AG04450 (cell line): ENCODE measurements around the gene CFAP54. TPM values are rescaled to one million over a fixed set of nuclear protein-coding genes. Genes with fewer than 3 reads are reported as not detected.
"Not testable (repeated sequence)": the region's sequence is repeated elsewhere in the genome, so short reads cannot be mapped to it uniquely, and the experiment has no call there.

Source experiments
- CTCF ChIA-PET: fragments of 300-600, 350-600 bp; formaldehyde crosslinking; extraction: SDS; loops from one replicate; lab custom pipeline; 2022; ENCODE audit warnings: antibody characterized with exemption, inconsistent platforms; lab: Charles Lee
- POLR2A ChIA-PET: fragments of 350-600 bp; formaldehyde crosslinking; extraction: SDS; loops from one replicate; lab custom pipeline; 2021; ENCODE audit warnings: antibody characterized with exemption, inconsistent platforms; lab: Yijun Ruan, JAX
- DNase-seq: peaks from one replicate; pipeline ENCODE4 v3.0.0-alpha.2; 2011; ENCODE audit warnings: low read depth, low spot score
- H3K27ac ChIP-seq: one replicate; pipeline ENCODE4 v1.5.1; 2012; ENCODE audit warnings: low read depth, low read length, control low read depth
- H3K27me3 ChIP-seq: one replicate; pipeline ENCODE4 v1.6.0; 2012; ENCODE audit warnings: low read length; ENCODE audit not compliant: control insufficient read depth, insufficient read depth
- H3K4me3 ChIP-seq: 2 replicates; pipeline ENCODE4 v1.5.1; 2011; ENCODE audit warnings: mild to moderate bottlenecking, low read depth, low read length, control low read depth
- H3K9me3 ChIP-seq: 2 replicates; pipeline ENCODE4 v1.5.1; 2012; ENCODE audit warnings: low read length; ENCODE audit not compliant: control insufficient read depth, insufficient read depth
- polyA plus RNA-seq: library from polyadenylated mRNA; depleted of rRNA; stranded (reverse); fragments of >200 nt; gene quantifications from 2 replicates; pipeline ENCODE4 v1.2.3, GENCODE V29; 2011
- TF ChIP-seq, protein P1 (sequence below): IDR thresholded peaks from 2 replicates; pipeline ENCODE4 v1.5.1; 2011; ENCODE audit warnings: low read depth, low read length, control low read depth, inconsistent platforms

Gene CFAP54
- polyA plus RNA-seq, 1 experiment: 0.82 TPM

DNA sequence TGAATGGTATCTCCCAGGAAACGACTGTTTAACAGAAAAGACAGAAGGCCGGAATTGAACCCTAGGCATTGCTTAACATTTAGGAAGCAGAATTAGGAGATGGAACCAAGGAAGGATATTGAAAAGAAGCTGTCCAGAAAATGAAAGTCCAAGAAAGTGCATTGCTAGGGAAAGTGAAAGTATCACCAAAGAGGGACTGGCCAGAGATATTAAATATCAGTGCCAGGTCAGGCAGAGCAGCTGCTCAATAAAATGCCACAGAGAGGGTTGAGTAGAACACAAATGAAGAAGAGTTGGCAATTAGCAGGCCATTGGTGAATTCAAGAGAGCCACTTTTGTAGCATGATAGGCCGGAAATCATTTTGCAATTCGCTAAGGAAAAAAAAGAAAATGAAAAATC is 101.6 kb downstream of the CFAP54 start:
- Histone ChIP-seq H3K9me3 (no peaks in the 10 kb centered on the region), H3K27ac (no peak overlapping the region), H3K27me3 (no peaks in the 10 kb centered on the region), H3K4me3 (no peak overlapping the region)
- POLR2A ChIA-PET: no interaction called here
- TF ChIP-seq, protein P1, sequence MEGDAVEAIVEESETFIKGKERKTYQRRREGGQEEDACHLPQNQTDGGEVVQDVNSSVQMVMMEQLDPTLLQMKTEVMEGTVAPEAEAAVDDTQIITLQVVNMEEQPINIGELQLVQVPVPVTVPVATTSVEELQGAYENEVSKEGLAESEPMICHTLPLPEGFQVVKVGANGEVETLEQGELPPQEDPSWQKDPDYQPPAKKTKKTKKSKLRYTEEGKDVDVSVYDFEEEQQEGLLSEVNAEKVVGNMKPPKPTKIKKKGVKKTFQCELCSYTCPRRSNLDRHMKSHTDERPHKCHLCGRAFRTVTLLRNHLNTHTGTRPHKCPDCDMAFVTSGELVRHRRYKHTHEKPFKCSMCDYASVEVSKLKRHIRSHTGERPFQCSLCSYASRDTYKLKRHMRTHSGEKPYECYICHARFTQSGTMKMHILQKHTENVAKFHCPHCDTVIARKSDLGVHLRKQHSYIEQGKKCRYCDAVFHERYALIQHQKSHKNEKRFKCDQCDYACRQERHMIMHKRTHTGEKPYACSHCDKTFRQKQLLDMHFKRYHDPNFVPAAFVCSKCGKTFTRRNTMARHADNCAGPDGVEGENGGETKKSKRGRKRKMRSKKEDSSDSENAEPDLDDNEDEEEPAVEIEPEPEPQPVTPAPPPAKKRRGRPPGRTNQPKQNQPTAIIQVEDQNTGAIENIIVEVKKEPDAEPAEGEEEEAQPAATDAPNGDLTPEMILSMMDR: no peak
- no peak for DNase-seq
- CTCF ChIA-PET: no interaction called here

DNA sequence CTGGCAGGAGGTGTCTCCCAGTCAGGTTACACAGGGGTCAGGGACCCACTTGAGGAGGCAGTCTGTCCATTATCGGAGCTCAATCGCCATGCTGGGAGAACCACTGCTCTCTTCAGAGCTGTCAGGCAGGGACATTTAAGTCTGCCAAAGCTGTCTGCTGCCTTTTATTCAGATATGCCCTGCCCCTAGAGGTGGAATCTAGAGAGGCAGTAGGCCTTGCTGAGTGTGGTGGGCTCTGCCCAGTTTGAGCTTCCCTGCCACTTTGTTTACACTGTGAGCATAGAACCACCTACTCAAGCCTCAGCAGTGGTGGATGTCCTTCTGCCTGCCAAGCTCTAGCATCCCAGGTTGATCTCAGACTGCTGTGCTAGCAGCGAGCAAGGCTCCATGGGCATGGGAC is 115.0 kb downstream of the CFAP54 start:
- H3K9me3 ChIP-seq, POLR2A ChIA-PET, H3K27me3 ChIP-seq, DNase-seq, H3K4me3 ChIP-seq, H3K27ac ChIP-seq, CTCF ChIA-PET: not testable (repeated sequence)

DNA sequence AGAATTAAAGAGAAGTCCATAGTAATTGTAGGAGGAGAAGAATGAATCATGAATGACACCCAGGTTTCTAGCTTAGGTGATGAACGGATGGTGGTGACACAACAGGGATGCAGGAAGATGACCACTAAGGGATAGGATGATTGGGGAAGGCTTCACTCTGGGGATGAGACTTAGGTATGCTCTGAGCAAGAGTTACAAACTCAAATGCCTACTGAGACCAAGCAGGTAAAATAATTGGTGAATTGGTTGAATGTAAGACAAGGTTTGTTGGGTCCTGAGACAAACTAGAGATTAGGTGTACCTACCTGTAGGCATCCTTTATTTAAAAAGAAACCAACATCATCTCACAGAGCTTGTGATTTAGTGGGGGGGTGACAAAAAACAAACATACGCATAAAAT is 116.3 kb downstream of the CFAP54 start:
- no peak overlapping the region for H3K27ac ChIP-seq
- ChIA-PET POLR2A (no interaction called here), CTCF (no interaction called here)
- H3K9me3 ChIP-seq: no peaks in the 10 kb centered on the region
- H3K27me3 ChIP-seq: no peaks in the 10 kb centered on the region
- TF ChIP-seq, protein P1: no peak
- H3K4me3 ChIP-seq: no peak overlapping the region
- DNase-seq: no peak

DNA sequence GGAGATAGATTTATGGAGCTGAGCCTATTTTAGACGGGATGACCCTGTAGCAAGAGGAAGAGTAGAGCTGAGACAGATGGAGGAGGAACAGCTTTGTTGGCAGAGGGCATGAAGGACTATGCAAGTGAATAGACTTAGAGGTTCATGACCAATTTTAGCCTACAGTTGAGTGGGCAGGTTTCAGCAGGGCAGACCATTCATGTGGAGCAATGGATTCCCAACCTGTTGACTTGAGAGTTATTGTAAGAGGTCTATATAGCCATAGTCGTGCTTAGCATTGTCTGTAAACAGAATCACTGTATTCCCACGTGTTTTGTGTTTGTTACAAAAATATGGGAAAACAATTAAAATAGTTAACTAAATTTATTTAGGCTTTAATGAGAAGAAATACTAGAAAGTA is 116.8 kb downstream of the CFAP54 start:
- ChIA-PET CTCF (no interaction called here), POLR2A (no interaction called here)
- H3K4me3 ChIP-seq: no peak overlapping the region
- H3K27ac ChIP-seq: no peak overlapping the region
- H3K27me3 ChIP-seq: no peaks in the 10 kb centered on the region
- TF ChIP-seq, protein P1: no peak
- no peaks in the 10 kb centered on the region for H3K9me3 ChIP-seq
- no peak for DNase-seq

DNA sequence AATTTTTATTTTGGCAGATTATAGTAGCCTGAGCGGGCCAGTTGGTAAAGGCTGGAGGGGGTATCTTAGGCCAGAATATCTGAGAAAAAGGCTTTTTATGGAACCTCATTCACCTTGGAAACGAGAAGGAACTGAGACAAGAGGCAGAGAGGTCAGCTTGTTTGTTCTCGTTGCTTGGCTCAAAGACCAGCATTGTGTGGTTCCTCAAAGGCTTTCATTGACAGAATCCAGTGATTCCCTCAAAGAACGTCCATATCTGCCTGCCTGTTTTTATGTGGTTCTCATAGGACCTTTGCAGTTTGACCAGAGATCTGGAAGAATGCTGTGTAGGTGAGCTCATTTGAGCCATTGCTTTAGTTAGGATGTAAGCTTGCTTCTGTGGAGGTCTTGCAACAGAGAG is 117.3 kb downstream of the CFAP54 start:
- POLR2A ChIA-PET: no interaction called here
- Histone ChIP-seq H3K27ac (no peak overlapping the region), H3K4me3 (no peak overlapping the region), H3K27me3 (no peaks in the 10 kb centered on the region), H3K9me3 (no peaks in the 10 kb centered on the region)
- CTCF ChIA-PET: no interaction called here
- TF ChIP-seq, protein P1: no peak
- DNase-seq: no peak

DNA sequence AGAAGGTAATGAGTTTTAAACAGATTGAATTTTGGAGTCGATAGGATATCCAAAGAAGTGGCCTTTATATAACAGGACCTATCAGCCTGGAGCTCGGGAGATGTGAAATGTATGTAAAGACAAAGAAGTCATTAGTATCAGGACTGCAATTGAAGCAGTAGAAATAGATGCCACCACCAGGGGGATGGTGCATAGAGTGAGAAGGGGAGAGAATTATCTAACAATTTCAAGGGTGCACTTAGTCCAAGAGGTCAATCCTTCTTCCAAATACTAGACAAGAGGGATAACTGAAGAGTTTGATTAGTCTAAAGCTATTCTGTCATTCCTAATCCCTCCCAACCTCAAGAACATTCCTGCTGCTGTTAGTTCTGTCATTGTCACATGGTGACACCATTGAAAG is 127.8 kb downstream of the CFAP54 start:
- Histone ChIP-seq H3K4me3 (no peak overlapping the region), H3K27me3 (no peaks in the 10 kb centered on the region), H3K9me3 (no peaks in the 10 kb centered on the region), H3K27ac (no peak overlapping the region)
- TF ChIP-seq, protein P1: peak; percentile 17; the same call in 1 of the 2 replicates
- DNase-seq: no peak
- ChIA-PET CTCF (no interaction called here), POLR2A (no interaction called here)
